ENCODE data around the gene FAM120AOS. TPM values are rescaled to one million over a fixed set of nuclear protein-coding genes. Genes with fewer than 3 reads are reported as not detected.
A peak's percentile ranks its signal among the peaks of the same experiment; 100 is the strongest.

Gene FAM120AOS
- total and polyA plus RNA-seq, 2 of the 4 experiments (the other 2 are of a cell fraction), result 22.7 to 24.7 TPM

DNA sequence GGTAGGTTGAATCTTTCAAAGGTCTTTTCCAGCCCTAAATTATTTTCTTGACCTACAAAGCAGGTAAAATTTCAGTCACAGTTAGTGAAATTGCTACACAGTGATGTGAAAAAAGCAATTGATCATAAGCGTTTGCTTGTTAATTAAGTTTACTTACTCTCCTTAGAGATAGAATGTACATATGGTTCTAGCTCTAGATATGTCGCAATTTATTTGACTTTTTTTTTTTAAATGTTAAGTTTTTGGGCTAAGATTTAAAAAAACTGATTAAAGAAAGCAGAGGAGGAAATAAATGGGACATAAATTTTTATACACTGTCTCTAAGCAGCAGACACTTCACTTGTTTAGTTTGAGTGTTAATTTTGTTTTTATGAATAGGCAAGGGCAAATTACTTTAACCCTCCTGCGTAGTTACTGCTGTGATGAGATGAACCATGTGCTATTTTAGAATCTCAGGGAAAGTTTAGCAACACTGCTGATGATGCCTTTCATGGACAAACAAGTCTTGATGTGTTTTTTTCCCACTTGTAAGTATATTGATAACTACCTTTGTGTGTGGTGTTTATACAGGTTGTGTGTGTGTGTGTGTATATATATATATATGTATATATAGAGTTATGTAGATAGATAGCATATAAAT, 38.3 kb upstream of the FAM120AOS start:
- no CpG with 5 or more reads among the region's 3 CpGs for WGBS, 2 experiments (ENCODE audit: extremely low coverage in 2 of 2, insufficient read length in 1 of 2)
- ChIA-PET POLR2A (ENCODE audit: unreplicated experiment) (no interaction called here), CTCF (no interaction called here)
- no peak overlapping the region for H3K4me2 ChIP-seq (ENCODE audit: low read depth, low read length)
- no peaks in the 10 kb centered on the region for H3K9me3 ChIP-seq (ENCODE audit: control insufficient read depth, insufficient read depth, low read length)
- H3K9ac ChIP-seq (ENCODE audit: low read depth, low read length), result no peak overlapping the region
- H4K20me1 ChIP-seq (ENCODE audit: insufficient read depth, low read length), result peaks cover 13% of the 10 kb centered on the region
- no peaks in the 10 kb centered on the region; the same call in 1 of the 2 replicates for H3K4me1 ChIP-seq (ENCODE audit: control insufficient read depth, insufficient read depth, low read length)
- H4K8ac ChIP-seq (ENCODE audit: low read depth in 2 of 2, low read length in 2 of 2), result no peak overlapping the region
- H3K4me3 ChIP-seq (ENCODE audit: insufficient read depth, low read depth, low read length), result no peak overlapping the region
- ATAC-seq (ENCODE audit: low read depth) (no peak), DNase-seq (no peak)
- TF ChIP-seq, protein P1, sequence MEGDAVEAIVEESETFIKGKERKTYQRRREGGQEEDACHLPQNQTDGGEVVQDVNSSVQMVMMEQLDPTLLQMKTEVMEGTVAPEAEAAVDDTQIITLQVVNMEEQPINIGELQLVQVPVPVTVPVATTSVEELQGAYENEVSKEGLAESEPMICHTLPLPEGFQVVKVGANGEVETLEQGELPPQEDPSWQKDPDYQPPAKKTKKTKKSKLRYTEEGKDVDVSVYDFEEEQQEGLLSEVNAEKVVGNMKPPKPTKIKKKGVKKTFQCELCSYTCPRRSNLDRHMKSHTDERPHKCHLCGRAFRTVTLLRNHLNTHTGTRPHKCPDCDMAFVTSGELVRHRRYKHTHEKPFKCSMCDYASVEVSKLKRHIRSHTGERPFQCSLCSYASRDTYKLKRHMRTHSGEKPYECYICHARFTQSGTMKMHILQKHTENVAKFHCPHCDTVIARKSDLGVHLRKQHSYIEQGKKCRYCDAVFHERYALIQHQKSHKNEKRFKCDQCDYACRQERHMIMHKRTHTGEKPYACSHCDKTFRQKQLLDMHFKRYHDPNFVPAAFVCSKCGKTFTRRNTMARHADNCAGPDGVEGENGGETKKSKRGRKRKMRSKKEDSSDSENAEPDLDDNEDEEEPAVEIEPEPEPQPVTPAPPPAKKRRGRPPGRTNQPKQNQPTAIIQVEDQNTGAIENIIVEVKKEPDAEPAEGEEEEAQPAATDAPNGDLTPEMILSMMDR (conservative IDR thresholded peaks at IDR 0.05; ENCODE audit: low read depth, low read length), result no peak
- no peak for TF ChIP-seq CHD1 (IDR thresholded peaks at IDR 0.05; ENCODE audit: low read depth, low read length)
- no peak for TF ChIP-seq RCOR1 (IDR thresholded peaks at IDR 0.05; ENCODE audit: insufficient replicate concordance, low read length)
- TF ChIP-seq MAZ (IDR thresholded peaks at IDR 0.05; ENCODE audit: borderline replicate concordance, low read depth, low read length), result no peak
- peak; percentile 67 for TF ChIP-seq CEBPB (IDR thresholded peaks at IDR 0.05; ENCODE audit: low read depth, low read length)
- no peak overlapping the region for H4K5ac ChIP-seq (ENCODE audit: low read depth, low read length)
- no peak overlapping the region for H2AK5ac ChIP-seq (ENCODE audit: low read depth, low read length)
- H3K23ac ChIP-seq (ENCODE audit: low read depth, low read length), result no peak overlapping the region
- no peak overlapping the region for H2AFZ ChIP-seq (replicated peaks; ENCODE audit: low read length, poor library complexity)
- H2BK15ac ChIP-seq (ENCODE audit: low read depth, low read length), result no peak overlapping the region
- H4K91ac ChIP-seq (ENCODE audit: insufficient read depth, low read depth, low read length), result no peak overlapping the region
- H2BK120ac ChIP-seq (ENCODE audit: low read depth, low read length), result no peak overlapping the region
- H3K14ac ChIP-seq (replicated peaks; ENCODE audit: low read depth, low read length), result no peak overlapping the region
- no TSS peak for BruUV-seq (replicated peaks)
- peaks cover 56 to 88% of the 10 kb centered on the region in 2 experiments for H3K79me1 ChIP-seq (ENCODE audit: low read depth in 1 of 2, low read length in 2 of 2)
- no peak overlapping the region for H3K18ac ChIP-seq (ENCODE audit: low read depth, low read length)
- H3K9me1 ChIP-seq (ENCODE audit: insufficient read depth, low read length), result peaks cover 10% of the 10 kb centered on the region; the same call in 1 of the 2 replicates
- no peak overlapping the region for H2BK5ac ChIP-seq (ENCODE audit: low read depth, low read length, poor library complexity, severe bottlenecking)
- intact Hi-C loops (cut with micrococcal nuclease) (no loop called here), dilution Hi-C loops (cut with HindIII; ENCODE audit: low sequenced_read_pairs, unreplicated experiment) (no loop called here), in situ Hi-C loops (cut with MboI; ENCODE audit: low sequenced_read_pairs) (no loop called here)
- H2BK20ac ChIP-seq (ENCODE audit: low read depth, low read length), result no peak overlapping the region
- H3K4ac ChIP-seq (ENCODE audit: low read depth, low read length), result no peak overlapping the region
- no peaks in the 10 kb centered on the region for H3K27me3 ChIP-seq (ENCODE audit: control insufficient read depth, insufficient read depth, low read length)
- no peak overlapping the region for H3K56ac ChIP-seq (ENCODE audit: extremely low read depth, insufficient read depth, low read length)
- H3K27ac ChIP-seq (ENCODE audit: insufficient read depth, low read length), result no peak overlapping the region
- no peak overlapping the region for H2AK9ac ChIP-seq (replicated peaks; ENCODE audit: low read depth, low read length, poor library complexity)
- peaks cover 24% of the 10 kb centered on the region for H3K36me3 ChIP-seq (ENCODE audit: control insufficient read depth, insufficient read depth, low read length)

Data from IMR-90 (cell line).